ENCODE results near the gene CIPC.

The CIPC gene

DNA sequence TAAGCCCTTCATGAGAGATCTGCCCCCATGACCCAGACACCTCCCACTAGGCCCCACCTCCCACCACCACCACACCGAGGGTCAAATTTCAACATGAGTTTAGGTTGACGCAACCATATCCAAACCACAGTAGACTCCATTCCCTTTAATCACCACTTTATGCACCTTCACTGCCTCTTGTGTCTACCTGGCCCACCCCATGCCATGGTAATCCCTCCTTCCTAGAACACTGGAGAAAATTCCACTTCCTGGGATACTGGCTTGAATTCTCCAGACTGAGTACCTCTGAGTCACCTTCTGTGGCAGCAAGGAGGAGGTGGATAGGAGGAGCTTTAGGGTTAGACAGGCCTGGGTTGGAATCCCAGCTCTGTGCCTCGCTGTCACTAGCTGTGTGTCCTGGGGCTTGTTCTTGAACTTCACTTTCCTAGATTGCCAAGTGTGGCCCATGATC is 26.1 kb upstream of the CIPC start:
- no peak for DNase-seq (ENCODE audit: low spot score)

DNA sequence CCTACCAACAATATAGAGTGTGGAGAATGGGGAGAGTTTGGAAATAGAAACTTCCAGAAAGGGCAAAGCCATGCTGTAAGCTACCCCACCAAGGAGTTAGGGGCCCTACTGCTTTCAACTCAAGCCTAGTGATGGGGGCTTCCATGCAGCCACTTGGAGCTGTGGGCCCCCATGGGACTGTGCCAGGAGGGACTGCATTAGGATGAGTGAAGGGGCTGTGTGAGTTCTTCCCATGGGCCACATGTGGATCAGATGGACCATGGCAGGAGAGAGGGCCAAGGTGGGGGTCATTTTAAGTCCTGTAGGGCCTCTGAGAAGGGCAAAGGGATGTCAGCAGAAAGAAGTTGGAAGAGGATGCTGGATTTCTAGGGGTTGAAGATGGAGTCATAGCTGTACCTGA is 23.1 kb upstream of the CIPC start:
- no peak for DNase-seq (ENCODE audit: low spot score)

DNA sequence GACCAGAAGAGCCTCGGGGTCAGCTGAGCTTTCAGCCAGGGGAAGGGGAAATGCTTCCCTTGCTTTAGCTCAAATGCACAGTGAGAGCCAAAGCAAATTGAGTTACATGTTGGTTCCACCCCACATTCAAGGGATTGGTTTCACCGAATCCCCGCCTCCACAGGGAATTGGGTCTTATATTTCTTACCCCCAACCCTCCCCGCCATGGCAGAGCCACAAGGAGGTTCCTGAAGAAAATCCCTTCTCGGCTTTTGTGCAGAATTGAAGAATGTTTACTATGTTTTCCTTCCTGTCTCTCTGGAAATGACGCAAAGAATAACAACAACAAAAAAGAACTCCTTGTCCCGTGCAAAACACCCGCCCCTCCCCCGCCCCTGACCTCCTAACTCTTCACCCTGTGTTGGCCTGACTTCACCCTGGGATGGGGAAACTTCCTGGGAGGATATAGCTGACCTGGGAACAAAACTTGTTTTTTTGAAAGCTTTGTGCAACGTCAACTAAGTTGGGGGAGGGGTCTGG is 21.9 kb upstream of the CIPC start:
- DNase-seq (ENCODE audit: low spot score) = no peak

DNA sequence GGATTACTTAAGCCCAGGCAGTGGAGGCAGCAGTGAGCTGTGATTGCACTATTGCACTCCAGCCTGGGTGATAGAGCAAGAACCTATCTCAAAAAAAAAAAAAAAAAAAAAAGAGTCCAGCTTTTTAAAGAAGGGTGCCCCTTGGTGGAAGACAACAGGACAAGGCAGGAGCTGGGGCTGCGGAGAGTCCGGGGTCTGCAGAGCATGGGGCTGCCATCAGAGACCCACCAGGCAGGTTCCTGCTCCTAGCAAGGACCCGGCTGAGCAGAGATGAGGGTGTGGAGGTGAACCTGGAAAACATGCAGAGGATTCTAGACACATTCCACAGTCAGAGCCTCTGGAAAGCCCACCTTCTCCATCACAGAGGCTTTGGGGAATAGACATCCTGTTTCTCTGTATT is 21.0 kb upstream of the CIPC start:
- DNase-seq (ENCODE audit: low spot score) = no peak

DNA sequence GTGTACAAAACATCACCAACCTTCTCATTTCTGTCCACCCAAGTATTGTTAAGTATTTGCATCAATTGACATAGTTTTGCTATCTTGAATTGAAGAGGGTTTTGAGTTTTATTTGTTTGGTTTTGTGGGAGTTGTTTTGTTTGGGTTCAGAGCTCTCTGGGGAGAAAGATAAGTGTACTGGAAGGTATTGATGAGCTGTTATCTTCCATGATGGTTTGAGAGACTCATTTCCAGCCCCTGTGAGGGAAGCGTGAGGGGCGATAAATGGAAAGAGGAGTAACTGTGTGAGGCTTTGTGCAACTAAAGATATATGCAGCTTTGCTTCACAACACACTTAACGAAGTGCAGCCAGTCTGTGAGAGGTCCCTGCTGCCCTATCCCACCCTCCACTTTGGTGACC is 15.7 kb upstream of the CIPC start:
- no peak for DNase-seq (ENCODE audit: low spot score)

DNA sequence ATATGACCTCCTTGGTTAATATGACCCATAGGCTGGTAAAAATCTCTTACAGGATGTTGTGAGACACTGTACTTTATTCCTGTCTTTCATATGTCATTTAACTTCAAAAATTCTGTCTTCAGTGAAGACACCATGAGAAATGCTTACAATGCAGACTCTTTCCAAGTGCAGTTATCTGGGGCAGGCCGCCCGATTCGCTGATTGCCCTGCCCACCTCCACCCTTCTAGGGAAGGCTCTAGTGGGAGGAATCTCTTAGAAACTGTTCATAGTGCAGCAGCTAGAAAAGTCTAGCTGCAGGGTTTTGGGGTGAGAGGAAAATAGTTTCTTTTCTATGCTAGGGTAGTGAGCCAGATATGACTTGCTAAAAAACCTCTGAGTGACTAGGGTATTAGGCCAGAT is 15.0 kb upstream of the CIPC start:
- DNase-seq (ENCODE audit: low spot score) = no peak

DNA sequence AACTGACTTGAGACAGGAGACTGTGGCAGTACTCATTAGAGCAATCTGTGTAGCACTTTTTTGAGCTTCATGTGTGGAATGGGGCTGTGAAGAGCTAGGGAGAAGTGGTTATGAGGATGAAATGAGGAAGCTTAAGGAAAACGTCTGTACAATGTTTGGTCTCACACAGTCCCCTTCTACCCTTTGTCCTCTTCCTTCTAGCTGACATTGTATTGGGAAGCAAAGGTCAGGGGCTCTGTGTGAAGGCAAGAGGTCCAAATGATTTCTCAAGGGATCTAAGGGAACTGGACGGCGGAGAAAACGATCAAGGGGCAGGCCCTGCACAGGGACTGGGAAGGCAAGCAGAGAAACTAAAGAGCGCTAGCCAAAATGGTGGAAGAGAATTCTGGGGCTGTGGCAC is 13.1 kb upstream of the CIPC start:
- no peak for DNase-seq (ENCODE audit: low spot score)

DNA sequence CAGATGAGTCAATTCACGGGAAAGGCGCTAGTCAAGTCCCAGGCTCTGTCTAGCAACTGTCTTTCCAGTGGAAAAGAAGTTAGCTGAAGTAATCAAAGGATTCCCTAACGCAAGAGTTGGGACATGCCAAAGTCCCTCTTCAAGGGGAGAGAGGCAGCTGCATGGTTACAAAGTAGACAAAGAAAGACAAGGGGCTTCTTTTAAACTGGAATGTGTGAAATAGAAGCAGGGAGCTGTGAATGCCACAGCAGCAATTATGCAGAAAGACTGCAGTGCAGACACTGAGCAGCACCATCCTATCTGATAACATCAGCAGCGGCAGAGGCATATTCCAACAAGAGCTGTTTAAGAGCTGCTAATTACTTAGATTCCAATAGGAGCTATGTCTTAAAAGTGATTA is 12.5 kb upstream of the CIPC start:
- DNase-seq (ENCODE audit: low spot score) = no peak

DNA sequence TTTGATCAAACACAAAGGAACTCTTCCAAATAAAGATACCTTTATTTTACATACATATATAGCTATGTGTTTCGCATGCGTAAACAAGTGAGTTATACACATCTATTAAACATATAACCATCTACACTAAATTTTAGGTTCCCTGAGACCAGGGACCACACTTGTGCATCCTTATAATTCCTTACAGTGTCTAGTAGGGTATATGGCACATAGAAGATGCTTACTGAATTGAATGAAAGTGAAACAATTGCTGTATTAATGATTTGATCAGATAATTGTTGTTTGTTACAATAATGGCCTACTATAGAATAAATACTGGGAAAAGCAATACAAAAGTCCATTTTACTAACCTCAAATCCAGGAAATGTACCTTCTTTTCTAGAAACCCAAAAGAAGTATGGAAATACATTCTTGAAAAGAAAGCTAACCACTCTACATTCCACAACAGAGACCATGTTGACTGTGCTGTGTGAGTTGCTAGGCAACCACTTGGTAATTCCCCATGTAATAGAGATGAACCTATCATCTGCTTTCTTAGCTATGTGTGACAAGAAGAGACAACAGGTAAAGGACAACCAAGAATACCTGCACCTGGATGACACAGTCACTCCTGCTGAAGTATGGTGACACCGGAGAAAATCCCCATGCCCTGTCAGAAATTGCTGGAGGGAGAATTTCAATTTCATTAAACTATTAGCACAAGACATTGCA is 11.9 kb upstream of the CIPC start:
- no peak for DNase-seq (ENCODE audit: low spot score)

DNA sequence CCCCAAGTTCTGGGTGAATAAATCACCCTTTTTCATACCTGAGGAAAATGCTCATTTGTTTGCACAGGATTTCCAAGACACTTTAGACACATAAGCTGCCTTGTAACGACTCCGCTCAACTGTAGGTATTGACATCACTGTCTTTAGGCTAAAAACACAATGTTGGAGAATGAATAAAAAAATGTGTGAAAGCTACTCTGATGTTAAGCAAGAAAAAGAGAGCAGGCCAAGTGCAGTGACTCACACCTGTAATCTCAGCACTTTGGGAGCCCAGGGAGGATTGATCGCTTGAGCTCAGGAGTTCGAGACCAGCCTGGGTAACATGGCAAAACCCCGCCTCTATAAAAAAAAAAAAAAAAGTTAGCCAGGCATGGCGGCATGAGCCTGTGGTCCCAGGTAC is 11.1 kb upstream of the CIPC start:
- no peak for DNase-seq (ENCODE audit: low spot score)

DNA sequence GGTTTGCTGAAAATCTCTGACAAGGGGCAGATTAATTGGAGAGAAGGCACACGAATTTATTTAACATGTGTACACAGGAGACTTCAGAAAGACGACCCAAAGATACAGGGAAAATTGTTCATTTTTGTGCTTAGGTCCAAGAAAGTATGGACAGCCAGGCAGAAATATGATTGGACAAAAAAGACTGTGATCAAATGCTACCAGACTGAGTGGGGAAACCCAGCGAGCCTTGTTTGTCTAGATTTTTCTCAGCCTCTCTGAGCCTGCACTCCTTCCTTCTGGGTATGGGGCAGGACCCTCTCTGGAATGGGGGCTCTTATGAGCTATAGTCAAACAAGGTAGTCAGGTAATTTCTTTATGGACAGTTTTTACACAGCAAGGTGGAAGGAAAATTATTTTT is 10.4 kb upstream of the CIPC start:
- no peak for DNase-seq (ENCODE audit: low spot score)

DNA sequence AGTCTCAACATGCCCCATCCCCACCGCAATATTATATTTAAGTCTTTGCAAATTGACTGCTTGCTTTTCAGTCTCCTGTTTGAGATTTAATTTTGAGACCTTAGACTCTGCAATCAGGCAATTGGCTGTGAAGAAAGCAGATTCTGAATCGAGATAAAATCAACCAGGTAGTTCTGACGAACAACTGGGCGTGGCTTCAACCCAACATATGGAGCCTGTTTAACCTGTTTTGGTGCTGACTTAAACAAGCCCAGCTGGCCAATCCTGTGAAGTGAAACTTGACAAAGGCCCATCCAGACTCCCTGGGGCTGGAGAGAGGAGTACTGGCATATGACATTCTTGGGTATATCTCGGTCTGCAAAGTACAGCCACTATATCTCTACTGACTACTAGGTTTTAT is 9.8 kb upstream of the CIPC start:
- DNase-seq (ENCODE audit: low spot score) = no peak

DNA sequence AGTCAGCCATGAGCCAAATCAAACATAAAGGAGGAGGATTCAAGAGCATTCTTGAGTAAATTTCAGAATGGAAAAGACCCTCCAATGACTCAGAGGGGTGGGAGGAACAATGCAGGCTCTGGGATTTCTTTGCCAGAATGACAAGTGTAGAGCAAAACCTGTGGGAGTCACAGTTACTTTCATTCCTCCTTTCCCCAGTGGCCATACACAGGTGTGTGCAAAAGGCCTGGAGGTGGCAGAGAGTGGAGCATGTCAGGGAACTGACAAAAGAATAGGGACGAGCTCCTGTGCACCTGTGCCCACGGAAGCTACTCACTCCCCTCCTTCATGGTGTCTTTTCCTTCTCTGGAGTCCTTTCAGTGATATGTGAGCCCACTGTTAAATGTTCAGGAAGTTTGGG is 9.4 kb upstream of the CIPC start:
- DNase-seq (ENCODE audit: low spot score) = no peak

DNA sequence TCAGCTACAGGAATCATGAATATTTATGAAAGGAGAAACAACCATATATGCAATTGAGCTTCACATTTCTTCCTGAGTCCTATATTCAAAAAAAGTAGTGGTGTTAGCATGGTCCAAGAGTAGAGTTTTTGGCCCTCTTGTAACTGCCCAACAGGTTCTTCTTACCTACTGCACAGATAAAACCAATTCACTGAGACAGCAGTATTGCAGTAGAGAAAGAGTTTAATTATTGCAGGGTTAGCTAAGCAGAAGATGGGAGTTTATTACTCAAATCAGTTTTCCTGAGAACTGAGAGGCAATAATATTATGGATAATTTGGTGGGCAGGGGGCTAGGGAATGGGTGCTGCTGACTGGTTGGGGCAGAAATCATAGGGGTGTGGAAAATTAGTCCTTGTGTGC is 6.5 kb upstream of the CIPC start:
- DNase-seq (ENCODE audit: low spot score) = no peak

DNA sequence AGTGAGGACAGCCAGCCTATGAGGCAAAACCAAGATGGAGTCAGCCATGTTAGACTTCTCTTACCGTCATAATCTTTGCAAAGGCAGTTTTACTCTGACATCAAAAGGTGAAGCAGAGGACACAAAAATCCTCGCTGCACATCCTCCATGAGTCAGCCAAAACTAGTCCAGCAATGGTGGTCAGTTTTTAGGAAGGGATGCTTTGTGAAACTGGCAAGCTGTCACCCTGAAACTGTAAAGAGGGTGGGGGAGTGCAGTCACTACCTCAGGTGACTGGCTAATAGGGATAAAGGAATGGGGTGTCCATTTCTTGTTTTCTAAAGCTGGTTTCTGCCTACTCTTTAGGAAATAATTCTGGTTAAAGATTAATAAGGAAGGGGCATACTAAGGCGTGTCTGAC is 5.4 kb upstream of the CIPC start:
- no peak for DNase-seq (ENCODE audit: low spot score)

DNA sequence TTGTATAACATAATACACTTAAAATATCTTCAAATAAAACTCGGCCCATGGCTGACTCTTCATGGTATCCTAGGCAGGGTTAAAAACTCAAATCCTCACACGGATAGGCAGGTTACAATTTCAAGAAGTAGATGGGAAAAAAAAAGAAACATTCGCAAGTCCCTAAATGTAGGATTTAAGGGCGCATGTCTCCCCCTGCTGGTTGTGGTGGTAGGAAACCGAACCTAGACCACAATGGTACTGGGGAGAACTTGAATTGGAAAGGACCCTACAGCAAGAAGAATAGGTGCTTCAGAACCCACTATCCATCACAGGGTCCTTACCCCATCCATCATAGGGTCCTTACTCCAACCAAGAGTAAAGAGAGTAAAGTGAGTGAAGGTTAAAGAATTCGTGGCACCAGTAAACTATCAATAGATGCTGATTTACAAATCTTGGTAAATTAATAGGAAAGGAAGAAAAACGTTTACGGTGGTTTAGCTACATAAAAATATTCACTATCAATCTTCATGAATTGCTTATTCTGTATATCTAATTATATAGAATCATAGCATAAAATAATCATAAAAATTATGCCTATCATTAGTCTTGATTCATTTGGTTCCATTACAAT is 3.3 kb upstream of the CIPC start:
- peak; percentile 64 for DNase-seq (ENCODE audit: low spot score)

DNA sequence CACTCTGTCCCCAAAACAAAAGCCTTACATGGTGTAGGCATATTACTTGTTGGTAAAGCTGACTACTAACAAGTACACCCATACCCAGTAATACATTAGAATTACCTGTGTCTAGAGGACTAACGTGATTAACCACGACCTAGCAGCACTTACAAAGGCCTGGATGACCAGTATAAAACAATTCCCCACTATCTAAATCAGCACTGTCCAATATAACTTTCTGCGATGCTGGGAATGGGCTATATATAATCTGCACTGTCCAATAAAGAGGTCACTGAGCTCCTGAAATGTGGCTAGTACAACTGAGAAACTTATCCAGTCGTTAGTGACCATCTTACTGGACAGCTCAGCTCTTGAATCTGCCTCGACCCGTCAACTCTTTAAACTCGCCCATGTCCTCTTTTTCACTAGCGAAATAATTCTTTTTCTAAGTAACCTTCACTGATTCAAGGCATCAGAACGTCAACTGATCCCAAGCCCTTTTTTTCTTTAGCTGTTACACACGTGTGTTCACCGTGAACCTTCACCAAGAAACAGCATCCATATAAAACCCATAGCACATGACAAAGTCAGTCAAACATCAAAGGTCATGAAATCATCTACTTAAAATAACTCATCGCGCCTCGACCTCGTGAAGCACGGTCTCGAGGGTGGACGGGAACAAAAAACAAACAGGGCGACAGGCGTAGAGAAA is 905 bp upstream of the CIPC start:
- no peak for DNase-seq (ENCODE audit: low spot score)

DNA sequence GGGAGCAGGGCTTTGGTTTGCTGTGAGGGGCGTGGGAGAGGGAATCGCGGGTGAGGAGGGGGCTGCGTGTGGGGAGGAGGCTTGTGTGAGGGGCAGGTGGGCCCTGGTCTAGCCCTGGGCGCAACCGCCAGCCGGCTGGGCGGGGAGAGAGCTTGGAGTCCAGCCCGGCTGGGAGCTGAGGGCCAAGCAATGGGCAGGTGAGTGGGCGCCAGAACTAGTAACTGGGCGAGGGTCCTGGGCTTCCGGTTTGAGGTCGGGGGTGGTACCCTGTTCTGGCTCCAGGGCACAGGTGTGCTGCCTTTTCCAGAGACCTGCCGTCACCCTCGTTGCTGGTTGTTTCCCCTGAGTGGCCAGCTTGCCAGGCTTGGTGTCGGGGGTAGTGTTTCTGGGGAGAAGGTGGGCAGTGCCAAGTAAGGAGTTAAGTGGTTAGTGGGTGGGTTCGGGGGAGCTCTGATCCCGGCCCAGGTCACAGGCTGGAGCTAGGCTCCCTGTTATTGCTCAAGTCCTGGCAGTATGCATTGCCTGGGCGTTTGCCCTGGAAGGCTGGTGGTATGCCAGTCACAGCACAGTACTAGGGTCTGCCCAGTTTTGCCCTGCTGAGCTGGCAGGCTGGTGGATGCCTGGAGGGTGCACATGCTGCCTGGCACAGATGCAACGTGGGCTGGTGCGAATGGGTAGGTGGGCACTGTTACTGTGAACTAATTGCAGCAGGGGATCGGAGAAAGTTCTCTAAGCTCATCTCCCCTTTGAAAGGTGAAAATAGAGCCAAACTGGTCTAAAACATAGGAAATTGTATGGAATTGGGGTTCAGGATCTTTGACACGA is 683 bp downstream of the CIPC start:
- DNase-seq (ENCODE audit: low spot score) = peak; percentile 27

DNA sequence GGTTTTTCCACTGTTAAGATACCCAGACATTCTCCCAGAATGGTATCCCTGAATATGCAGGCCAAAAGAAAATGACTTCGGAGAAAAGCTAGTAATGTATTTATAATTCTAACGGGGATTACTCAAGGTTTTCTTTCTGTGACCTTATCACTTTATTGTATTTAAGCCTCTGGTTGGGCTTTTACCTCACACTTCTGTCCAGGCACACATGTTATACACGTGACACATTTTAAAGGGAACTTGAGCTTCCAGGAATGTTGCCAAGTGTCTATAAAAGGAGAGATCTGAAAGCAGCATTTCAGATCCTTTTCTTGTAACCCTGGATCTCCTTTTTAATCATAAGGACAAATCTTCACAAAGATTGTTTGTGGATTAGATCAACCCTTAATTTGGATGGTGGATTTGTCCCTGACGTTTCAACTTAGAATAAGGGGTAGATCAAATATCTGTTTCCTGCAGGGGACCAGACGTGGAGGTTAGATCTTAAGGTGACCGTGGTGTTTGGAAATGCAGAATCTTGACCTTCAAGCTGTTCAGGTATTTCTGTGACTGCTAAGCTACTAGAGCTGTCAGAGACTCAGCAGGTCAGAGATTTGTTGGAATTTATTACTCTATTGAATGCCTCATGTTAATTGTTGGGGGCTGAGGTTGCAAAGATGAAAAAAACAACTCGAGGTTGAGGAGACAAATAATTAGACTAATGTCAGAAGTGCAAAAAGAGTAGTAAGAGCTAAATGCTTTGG is 1.5 kb downstream of the CIPC start:
- DNase-seq (ENCODE audit: low spot score) = peak; percentile 54

DNA sequence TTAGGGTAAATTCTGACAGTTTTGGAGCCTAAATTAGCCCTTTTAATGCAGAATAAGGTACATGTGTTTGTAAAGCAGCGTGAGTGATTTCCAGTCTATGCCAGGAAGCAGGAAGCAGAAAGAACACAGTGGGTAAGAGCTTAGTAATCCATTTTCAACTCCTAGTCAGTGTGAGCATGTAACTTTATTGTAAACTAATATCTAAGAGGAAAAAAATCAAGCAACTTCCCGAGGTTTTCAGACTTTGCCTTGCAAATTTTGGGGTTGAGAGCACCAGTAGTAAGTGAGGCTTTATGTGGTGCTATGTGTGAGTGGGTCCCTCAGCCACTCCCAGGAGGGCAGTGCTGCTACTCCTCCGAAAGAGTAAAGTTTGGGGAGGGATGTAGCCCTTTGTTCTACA is 2.9 kb downstream of the CIPC start:
- DNase-seq (ENCODE audit: low spot score) = no peak

DNA sequence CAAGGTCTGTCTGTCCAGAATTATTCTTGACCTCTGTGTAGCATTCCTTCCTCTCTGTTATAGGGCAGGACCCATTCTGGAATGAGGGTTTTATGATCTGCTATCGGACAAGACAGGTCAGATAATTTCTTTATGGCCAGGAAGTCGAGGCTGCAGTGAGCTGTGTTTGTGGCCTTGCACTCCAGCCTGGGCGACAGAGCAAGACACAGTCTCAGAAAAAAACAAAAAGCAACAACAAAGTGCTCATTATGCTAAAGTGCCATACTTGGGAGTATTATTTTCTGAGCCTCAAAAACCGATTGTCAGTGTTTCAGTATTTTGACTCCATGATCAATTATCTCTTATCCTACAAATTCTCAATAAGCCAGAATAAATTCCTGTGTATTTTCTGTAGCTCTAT is 4.1 kb downstream of the CIPC start:
- no peak for DNase-seq (ENCODE audit: low spot score)

DNA sequence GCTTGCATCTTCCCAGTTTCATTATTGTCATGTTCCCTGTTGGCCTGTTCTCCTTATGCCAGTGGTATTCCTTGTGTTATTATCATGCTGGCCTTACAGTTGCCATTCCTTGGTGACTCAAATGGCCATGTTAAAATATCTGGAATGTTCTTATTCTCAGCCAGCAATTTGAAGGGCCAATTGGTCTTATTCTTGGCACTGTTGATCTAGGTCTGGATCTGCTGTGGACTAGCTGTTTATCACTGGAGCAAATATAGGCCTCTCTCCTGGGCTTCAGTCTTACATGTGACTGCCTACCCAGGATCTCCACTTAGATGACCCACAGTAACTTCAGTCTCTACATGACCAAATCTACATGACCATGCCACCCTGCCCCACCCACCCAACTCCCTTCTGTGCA is 5.4 kb downstream of the CIPC start:
- DNase-seq (ENCODE audit: low spot score) = no peak
